NCI-H2171 (cell line): Measurements from ENCODE around the gene ANAPC15.
"Not testable (repeated sequence)": the region's sequence is repeated elsewhere in the genome, so short reads cannot be mapped to it uniquely, and the experiment has no call there.

ENCODE experiments used
- DNase-seq: peaks from one replicate; lab custom pipeline; 2025; lab: John Stamatoyannopoulos, UW

The ANAPC15 gene

GRCh38 chr11:72112143-72112977 lies at the start of gene ANAPC15:
Gene ANAPC15 (minus strand): TSS chr11:72112695. CDS start chr11:72111276, 1,419 bp downstream.
- peak; percentile 98 for DNase-seq

GRCh38 chr11:72160319-72160718 lies 47.8 kb upstream of the ANAPC15 start:
- no peak for DNase-seq

- no peak for DNase-seq
Measured at GRCh38 chr11:72157131-72157530, 44.6 kb upstream of the ANAPC15 start.

GRCh38 chr11:72155751-72156150 lies 43.3 kb upstream of the ANAPC15 start:
- no peak for DNase-seq

- no peak for DNase-seq
Measured at GRCh38 chr11:72154816-72155215, 42.3 kb upstream of the ANAPC15 start.

- DNase-seq: not testable (repeated sequence)
Measured at GRCh38 chr11:72153874-72154273, 41.4 kb upstream of the ANAPC15 start.

- no peak for DNase-seq
Measured at GRCh38 chr11:72150882-72151281, 38.4 kb upstream of the ANAPC15 start.

GRCh38 chr11:72146625-72147024 lies 34.1 kb upstream of the ANAPC15 start:
- DNase-seq: no peak

GRCh38 chr11:72144807-72145565 lies 32.5 kb upstream of the ANAPC15 start:
- no peak for DNase-seq

GRCh38 chr11:72142543-72142942 lies 30.0 kb upstream of the ANAPC15 start:
- not testable (repeated sequence) for DNase-seq

- DNase-seq: not testable (repeated sequence)
Measured at GRCh38 chr11:72142086-72142485, 29.6 kb upstream of the ANAPC15 start.

GRCh38 chr11:72141066-72141465 lies 28.6 kb upstream of the ANAPC15 start:
- no peak for DNase-seq

- no peak for DNase-seq
Measured at GRCh38 chr11:72140661-72141060, 28.2 kb upstream of the ANAPC15 start.

GRCh38 chr11:72139500-72139899 lies 27.0 kb upstream of the ANAPC15 start:
- DNase-seq: no peak

- DNase-seq: no peak
Measured at GRCh38 chr11:72138821-72139390, 26.4 kb upstream of the ANAPC15 start.

- no peak for DNase-seq
Measured at GRCh38 chr11:72136684-72137262, 24.3 kb upstream of the ANAPC15 start.

- no peak for DNase-seq
Measured at GRCh38 chr11:72135891-72136683, 23.6 kb upstream of the ANAPC15 start.

- not testable (repeated sequence) for DNase-seq
Measured at GRCh38 chr11:72135473-72135872, 23.0 kb upstream of the ANAPC15 start, which contains the start of gene FOLR3. Gene FOLR3 (plus strand): TSS chr11:72135725. CDS start chr11:72135953, 228 bp downstream.

- no peak for DNase-seq
Measured at GRCh38 chr11:72132646-72133045, 20.2 kb upstream of the ANAPC15 start.

GRCh38 chr11:72129381-72129780 lies 16.9 kb upstream of the ANAPC15 start:
- DNase-seq: no peak

GRCh38 chr11:72127923-72128322 lies 15.4 kb upstream of the ANAPC15 start:
- no peak for DNase-seq
